ENCODE results near the gene MYH14.

The MYH14 gene

DNA sequence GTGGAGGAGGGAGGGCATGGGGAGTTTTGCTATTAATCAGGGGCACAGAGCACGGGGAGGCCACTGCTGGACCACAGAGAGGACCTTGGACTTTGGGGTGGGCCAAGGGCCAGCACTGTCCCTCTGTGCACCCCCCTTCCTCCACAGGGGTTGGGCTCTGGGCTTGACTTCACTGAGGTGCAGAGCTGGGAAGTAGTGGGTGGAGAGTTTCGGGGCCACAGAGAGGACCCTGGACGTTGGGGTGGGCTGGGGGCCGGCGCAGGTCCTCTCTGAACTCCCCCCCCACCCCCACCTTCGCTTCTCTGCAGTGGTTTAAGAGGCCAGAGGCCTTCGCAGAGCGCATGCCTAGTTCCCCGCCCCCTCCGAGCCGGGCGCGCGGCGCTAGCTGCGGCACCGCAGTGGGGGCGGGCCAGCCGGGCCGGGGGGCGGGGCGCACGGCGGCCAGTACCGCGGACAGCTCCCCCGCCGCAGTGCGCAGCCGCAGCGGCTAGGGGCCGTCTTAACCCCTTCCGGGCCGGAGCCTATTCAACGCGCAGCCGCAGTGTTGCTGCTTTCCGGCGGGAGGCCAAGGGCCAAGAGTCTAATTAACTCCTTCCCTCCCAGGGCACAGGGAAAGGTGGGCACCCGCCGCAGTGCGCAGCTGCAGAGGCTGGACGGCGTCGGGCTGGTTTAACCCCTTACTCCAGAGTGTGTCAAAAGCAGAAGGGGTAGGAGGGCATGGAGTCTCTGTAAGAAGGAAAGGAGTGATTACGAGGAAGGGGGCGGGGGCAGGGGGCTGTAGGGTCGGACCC lies 122.1 kb downstream of the MYH14 start:
- DNase-seq (ENCODE audit: low read depth), result no peak
- no peak overlapping the region for H3K4me3 ChIP-seq (ENCODE audit: control insufficient read depth, low read depth, low read length)
- TF ChIP-seq, protein P1, sequence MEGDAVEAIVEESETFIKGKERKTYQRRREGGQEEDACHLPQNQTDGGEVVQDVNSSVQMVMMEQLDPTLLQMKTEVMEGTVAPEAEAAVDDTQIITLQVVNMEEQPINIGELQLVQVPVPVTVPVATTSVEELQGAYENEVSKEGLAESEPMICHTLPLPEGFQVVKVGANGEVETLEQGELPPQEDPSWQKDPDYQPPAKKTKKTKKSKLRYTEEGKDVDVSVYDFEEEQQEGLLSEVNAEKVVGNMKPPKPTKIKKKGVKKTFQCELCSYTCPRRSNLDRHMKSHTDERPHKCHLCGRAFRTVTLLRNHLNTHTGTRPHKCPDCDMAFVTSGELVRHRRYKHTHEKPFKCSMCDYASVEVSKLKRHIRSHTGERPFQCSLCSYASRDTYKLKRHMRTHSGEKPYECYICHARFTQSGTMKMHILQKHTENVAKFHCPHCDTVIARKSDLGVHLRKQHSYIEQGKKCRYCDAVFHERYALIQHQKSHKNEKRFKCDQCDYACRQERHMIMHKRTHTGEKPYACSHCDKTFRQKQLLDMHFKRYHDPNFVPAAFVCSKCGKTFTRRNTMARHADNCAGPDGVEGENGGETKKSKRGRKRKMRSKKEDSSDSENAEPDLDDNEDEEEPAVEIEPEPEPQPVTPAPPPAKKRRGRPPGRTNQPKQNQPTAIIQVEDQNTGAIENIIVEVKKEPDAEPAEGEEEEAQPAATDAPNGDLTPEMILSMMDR (IDR thresholded peaks at IDR 0.05; ENCODE audit: control insufficient read depth, insufficient read depth, low read depth, low read length, missing control alignments), result no peak

DNA sequence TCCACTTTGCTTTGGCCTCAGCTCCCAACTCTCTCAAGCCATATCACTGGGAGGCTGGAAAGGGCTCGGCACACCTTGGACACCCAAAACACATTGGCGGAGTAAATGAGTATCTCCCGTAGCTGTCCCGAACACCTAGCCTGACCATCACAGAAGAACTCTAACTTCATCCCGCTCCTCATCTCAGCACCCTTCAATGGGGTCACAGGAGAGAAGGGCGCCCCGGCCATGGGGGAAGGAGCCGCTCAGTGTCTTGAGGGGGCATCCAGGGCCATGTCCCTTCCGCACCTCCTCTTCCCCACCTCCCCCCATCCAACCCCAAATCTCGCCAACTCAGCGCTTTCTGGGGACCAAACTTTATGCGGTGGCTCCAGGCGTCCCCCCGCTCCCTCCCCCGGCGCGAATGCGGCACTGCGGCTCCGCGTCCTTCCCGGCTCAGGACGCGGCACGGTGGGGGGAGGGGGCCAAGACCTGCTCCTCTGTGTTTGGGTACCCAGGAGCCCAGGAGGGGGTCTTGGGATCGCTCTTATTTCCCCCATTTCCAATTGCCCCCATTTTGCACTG lies 122.8 kb downstream of the MYH14 start:
- TF ChIP-seq, protein P1 (IDR thresholded peaks at IDR 0.05; ENCODE audit: control insufficient read depth, insufficient read depth, low read depth, low read length, missing control alignments), result no peak
- no peak overlapping the region for H3K4me3 ChIP-seq (ENCODE audit: control insufficient read depth, low read depth, low read length)
- no peak for DNase-seq (ENCODE audit: low read depth)

DNA sequence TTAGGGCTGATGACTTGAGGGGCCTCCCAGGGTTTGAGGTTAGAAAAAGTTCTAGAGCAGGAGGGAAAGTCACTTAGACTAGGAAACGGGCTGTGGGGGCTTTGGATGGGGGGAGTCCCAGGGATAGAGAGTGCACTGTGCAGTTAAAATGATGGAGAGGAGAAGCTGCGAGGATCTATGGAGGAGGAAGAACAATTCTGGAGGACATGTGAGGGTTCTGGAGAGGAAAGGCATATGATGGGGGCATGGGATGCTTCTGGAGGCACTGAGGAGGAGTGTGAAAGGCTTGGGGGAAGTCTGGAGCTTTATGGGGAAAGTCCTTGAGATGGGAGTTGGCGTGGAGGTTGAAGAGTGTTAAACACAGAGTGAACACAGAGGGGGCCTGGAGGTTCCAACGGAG lies 123.6 kb downstream of the MYH14 start:
- TF ChIP-seq, protein P1 (IDR thresholded peaks at IDR 0.05; ENCODE audit: control insufficient read depth, insufficient read depth, low read depth, low read length, missing control alignments), result no peak
- H3K4me3 ChIP-seq (ENCODE audit: control insufficient read depth, low read depth, low read length), result no peak overlapping the region
- no peak for DNase-seq (ENCODE audit: low read depth)

DNA sequence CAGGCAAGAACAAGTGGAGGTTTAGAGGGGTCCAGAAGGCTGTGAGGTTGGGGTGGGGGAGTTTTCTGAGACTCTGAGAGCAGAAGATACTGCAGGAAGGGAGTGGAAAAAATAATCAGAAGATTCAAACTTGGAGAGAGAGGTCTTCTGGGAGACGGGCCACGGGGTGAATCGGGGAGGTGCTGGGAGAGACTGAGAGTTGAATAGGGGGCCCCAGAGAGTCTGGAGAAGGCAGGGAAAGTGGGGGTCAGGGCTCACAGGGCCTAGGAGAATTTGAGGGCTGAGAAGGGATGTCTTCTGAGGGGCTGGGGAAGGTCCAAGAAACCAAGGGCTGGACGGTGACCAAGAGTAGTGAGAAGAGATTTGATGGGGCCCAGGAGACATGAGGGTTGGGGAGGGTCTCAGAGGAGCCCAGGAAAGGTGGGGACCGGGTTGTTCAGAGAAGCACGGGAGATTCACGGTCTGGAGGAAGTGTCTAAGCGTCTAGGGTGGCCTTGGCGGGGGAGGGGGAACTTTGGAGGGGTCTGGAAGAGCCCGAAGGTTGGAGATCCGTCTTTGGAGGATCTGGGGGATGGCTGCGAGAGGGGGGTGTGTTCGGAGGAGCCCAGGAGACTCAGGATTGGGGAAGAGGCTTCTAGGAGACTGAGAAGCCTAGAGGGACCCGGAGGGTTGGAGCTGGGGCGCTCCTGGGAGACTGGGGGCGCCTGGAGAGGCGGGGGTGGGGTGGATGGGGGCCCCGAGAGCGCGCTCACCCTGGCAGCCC lies 124.2 kb downstream of the MYH14 start:
- no peak for DNase-seq (ENCODE audit: low read depth)
- TF ChIP-seq, protein P1 (IDR thresholded peaks at IDR 0.05; ENCODE audit: control insufficient read depth, insufficient read depth, low read depth, low read length, missing control alignments), result no peak
- H3K4me3 ChIP-seq (ENCODE audit: control insufficient read depth, low read depth, low read length), result no peak overlapping the region

DNA sequence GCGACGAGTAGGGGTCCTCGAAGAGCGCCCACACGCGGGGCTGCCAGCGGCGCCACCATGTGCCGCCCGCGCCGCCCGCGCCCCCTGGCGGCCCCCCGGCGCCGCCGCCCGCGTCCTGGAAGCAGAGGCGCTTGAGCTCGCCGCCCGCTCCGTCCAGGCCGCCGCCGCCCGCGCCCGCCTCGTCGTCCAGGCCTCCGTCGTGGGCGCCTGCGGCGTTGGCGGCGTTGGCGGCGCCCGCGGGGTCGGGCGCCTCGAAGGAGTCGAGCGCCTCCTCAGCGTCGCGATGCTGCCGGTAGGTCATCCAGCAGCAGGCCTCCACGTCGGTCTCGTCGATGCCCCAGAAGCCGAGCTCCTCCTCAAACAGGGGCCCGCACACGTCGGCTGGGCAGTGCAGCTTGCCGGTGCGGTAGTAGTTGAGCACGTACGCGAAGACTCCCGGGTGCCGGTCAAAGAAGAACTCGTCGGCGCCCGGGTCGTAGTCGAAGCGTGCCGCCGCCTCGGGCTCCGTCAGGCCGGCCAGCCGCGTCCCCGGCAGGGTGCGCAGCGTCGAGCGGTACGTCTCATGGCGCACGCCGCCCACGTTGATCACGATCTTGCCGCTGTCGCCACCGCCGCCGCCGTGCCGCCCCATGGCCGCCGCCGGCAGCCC lies 124.9 kb downstream of the MYH14 start:
- H3K4me3 ChIP-seq (ENCODE audit: control insufficient read depth, low read depth, low read length), result no peak overlapping the region
- no peak for DNase-seq (ENCODE audit: low read depth)
- TF ChIP-seq, protein P1 (IDR thresholded peaks at IDR 0.05; ENCODE audit: control insufficient read depth, insufficient read depth, low read depth, low read length, missing control alignments), result no peak

DNA sequence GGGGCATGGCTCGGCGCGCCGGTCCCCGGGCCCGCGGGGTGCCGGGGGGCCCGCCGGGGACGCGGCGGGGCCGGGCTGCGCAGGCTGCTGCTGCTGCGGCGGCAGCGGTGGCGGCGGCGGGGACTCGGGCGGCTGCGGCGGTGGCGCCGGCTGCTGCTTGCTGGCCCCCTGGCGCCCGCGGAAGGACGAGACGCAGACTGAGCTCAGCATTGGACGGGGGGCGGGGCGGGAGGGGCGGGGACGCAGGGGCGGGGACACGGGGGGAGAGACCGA lies 125.4 kb downstream of the MYH14 start:
- no peak overlapping the region for H3K4me3 ChIP-seq (ENCODE audit: control insufficient read depth, low read depth, low read length)
- TF ChIP-seq, protein P1 (IDR thresholded peaks at IDR 0.05; ENCODE audit: control insufficient read depth, insufficient read depth, low read depth, low read length, missing control alignments), result no peak
- no peak for DNase-seq (ENCODE audit: low read depth)
